ENCODE measurements around the gene IRF2.

DNA sequence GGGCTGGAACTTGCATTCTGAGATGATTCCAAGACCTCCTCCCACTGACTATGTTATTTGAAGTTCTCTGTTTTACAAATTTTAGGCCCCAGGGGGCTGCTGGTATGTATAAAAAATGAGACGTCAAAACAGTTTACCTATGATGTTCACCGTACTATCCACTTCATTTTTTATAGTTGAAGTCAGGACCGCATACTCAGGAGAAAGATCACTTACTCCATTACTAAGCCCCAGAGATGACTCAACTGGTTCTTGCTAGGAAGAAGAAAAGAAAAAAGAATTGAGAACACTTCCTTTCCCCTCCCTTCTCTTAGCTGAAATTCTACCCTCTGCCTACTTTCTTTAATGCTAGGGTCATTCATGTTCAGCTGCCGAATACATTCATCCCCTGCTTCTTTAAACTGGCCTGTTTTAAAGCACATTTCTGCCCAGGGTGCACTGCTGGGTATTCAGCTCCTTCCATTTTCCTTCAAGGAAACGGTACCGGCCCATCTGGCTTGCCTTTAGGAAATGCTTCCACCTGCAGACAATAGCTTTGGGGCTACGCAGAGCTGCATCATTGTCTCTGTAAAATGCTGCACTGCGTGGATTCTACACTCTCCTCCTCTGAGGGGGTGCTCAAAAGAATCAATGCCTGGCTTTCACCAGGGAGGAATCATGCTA, 66.2 kb downstream of the IRF2 start:
- TF ChIP-seq RAD21 (conservative IDR thresholded peaks at IDR 0.05 in 1 of 2, IDR thresholded peaks at IDR 0.05 in 1 of 2) (no peak), RFX5 (IDR thresholded peaks at IDR 0.05) (no peak)
- TF ChIP-seq, protein P1, sequence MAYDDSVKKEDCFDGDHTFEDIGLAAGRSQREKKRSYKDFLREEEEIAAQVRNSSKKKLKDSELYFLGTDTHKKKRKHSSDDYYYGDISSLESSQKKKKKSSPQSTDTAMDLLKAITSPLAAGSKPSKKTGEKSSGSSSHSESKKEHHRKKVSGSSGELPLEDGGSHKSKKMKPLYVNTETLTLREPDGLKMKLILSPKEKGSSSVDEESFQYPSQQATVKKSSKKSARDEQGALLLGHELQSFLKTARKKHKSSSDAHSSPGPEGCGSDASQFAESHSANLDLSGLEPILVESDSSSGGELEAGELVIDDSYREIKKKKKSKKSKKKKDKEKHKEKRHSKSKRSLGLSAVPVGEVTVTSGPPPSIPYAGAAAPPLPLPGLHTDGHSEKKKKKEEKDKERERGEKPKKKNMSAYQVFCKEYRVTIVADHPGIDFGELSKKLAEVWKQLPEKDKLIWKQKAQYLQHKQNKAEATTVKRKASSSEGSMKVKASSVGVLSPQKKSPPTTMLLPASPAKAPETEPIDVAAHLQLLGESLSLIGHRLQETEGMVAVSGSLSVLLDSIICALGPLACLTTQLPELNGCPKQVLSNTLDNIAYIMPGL (CRISPR knock-in tag; IDR thresholded peaks at IDR 0.05; ENCODE audit: borderline replicate concordance): no peak
